ENCODE results near the gene DNASE1L1.
A peak's percentile ranks its signal among the peaks of the same experiment; 100 is the strongest.

DNASE1L1 gene

GRCh38 chrX:154378799-154379568, 30.1 kb downstream of the DNASE1L1 start, which contains the start of gene EMD:
Gene EMD, plus strand, starts transcription at chrX:154379295. Its CDS starts 190 bp downstream, at chrX:154379485.
- peak; percentile 88 for DNase-seq (ENCODE audit: extremely low spot score)
- no peak for TF ChIP-seq CTCF (IDR thresholded peaks at IDR 0.05; ENCODE audit: control extremely low read depth, extremely low read depth, low read depth, missing control alignments)
- POLR2A ChIA-PET: interaction anchor here (0.8 kb wide), 1 partner anchor 19 kb away, joined by 3 read pairs; no protein-coding TSS in a partner anchor
- CTCF ChIA-PET: interaction anchor here (1.0 to 1.1 kb wide), 2 partner anchors 20 to 148 kb away, joined by 3 to 4 read pairs; partner anchors contain the start of gene RPL10

- POLR2A ChIA-PET: interaction anchor here (0.8 kb wide), 1 partner anchor 19 kb away, joined by 3 read pairs; no protein-coding TSS in a partner anchor
- TF ChIP-seq CTCF (IDR thresholded peaks at IDR 0.05; ENCODE audit: control extremely low read depth, extremely low read depth, low read depth, missing control alignments): no peak
- peak; percentile 81 for DNase-seq (ENCODE audit: extremely low spot score)
- CTCF ChIA-PET: interaction anchor here (1.0 to 1.1 kb wide), 3 partner anchors 21 to 149 kb away, joined by 3 to 4 read pairs (median 3); partner anchors contain the start of gene RPL10
Observed at GRCh38 chrX:154378059-154378798, 30.8 kb downstream of the DNASE1L1 start.

- CTCF ChIA-PET: interaction anchor here (5.2 kb wide), 1 partner anchor 151 kb away, joined by 27 read pairs; no protein-coding TSS in a partner anchor
- POLR2A ChIA-PET: no interaction called here
- no peak for DNase-seq (ENCODE audit: extremely low spot score)
- TF ChIP-seq CTCF (IDR thresholded peaks at IDR 0.05; ENCODE audit: control extremely low read depth, extremely low read depth, low read depth, missing control alignments): no peak
Observed at GRCh38 chrX:154376774-154377173, 32.3 kb downstream of the DNASE1L1 start.

- TF ChIP-seq CTCF (IDR thresholded peaks at IDR 0.05; ENCODE audit: control extremely low read depth, extremely low read depth, low read depth, missing control alignments): no peak
- no peak for DNase-seq (ENCODE audit: extremely low spot score)
- ChIA-PET CTCF (interaction anchor here (1.5 to 5.2 kb wide), 3 partner anchors 153 to 357 kb away, joined by 3 to 61 read pairs (median 27); no protein-coding TSS in a partner anchor), POLR2A (no interaction called here)
Observed at GRCh38 chrX:154375156-154375504, 33.9 kb downstream of the DNASE1L1 start.

GRCh38 chrX:154374313-154375155, 34.5 kb downstream of the DNASE1L1 start, which contains the start of gene FLNA:
Gene FLNA, minus strand, starts transcription at chrX:154374634. Its CDS starts 3,389 bp downstream, at chrX:154371245.
- CTCF ChIA-PET: interaction anchor here (0.9 to 5.2 kb wide), 10 partner anchors 9 to 449 kb away, joined by 3 to 61 read pairs (median 8); partner anchors contain the start of genes ARHGAP4, RPL10 and SLC10A3

More at GRCh38 chrX:154374313-154375155, 34.5 kb downstream of the DNASE1L1 start, which contains the start of gene FLNA:
- peak; percentile 49 for TF ChIP-seq CTCF (IDR thresholded peaks at IDR 0.05; ENCODE audit: control extremely low read depth, extremely low read depth, low read depth, missing control alignments)
- POLR2A ChIA-PET: no interaction called here
- DNase-seq (ENCODE audit: extremely low spot score): peak; percentile 31

Data from GM10248 (cell line).